ENCODE results near the gene BBS2.
"Not testable (repeated sequence)": the region's sequence is repeated elsewhere in the genome, so short reads cannot be mapped to it uniquely, and the experiment has no call there.

BBS2 gene

DNA sequence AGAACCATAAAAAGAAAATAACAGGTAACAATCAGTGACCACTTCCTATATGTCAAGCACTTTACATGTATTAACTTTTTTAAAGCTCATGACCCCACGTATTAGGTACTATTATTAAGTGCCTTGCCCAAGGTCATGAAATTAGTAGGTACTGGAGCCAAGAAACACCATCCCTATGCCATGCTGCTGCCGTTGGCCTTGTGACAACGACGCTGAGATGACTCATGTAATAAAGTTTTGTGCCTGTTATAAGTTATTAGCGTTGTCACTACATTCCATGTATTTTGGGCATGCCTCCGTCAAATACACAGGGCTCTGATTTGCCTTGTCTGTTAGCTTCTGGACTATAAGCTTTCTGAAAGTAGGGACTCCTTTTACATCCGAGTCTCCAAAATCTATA is 1.4 kb downstream of the BBS2 start:
- no peak for DNase-seq

DNA sequence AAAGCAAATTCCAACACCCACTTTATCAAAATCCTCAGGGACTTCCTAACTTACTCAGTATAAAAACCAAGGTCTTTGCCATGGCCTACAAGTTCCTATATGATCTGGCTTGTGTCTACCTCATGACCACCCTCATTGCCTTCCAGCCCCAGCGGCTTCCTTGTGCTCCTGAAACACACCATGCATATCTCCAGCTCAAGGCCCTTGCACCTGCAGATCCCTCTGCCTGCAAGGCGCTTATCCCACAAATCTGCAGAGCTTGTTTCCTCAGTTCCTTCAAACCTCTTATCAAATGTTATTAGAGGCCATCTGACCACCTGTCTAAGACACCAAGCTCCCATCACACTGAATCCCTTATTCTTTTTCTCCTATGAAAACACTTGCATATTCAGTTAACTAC is 2.6 kb downstream of the BBS2 start:
- no peak for DNase-seq

DNA sequence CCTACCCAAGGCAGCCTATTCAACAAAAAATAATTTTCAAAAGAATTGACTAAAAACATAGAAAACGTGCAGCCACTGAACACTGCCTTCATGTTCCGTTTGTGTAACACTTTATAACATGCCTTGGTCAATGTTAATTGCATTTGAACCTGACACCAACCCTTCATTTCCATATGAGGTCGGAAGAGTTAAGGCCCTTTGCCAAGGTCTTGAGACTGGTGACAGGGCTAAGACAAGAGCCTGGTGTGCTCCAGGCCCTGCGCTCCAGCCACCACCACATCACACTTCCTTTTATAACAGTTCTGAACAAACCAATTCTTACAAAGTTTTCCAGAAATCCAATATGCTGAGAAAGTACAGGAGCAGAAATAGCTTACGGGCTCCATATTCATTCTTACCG is 4.2 kb downstream of the BBS2 start:
- no peak for DNase-seq

DNA sequence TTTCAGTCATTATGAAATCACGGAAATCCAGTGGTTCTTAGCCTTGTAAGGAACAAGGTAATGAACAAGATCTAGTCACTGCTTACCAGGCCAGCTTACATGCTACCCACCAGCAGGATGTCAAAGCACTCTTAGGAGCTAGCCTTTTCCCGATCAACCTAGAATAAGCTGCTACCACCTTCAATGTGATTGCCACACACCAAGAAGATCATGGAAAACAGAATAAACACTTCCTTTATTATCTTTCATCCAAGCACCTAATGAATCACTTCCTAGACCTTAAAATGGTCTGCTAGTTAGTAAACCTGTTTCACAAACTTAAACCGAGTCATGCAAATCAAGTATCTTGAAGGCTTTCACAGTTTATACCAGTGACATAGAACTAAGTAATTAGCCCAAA is 5.0 kb downstream of the BBS2 start:
- DNase-seq = no peak

DNA sequence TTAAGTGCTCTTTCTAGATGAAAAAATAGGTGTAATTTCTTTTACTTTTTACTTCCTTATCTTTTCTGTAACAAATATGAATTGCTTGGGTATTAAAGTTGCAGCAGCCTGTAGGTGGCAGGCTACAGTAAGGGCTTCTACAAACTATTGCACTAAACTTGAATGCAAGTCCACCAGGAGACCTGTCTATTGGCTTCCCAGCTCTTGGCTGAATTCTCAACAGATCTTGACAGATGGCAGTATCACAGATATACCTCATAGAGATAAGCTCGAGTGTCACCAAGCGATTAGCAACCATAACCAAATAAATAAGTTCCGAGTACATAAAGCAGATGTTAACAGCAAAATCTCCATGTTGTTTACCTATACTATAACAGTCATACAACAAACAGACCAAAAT is 5.9 kb downstream of the BBS2 start:
- DNase-seq = no peak

DNA sequence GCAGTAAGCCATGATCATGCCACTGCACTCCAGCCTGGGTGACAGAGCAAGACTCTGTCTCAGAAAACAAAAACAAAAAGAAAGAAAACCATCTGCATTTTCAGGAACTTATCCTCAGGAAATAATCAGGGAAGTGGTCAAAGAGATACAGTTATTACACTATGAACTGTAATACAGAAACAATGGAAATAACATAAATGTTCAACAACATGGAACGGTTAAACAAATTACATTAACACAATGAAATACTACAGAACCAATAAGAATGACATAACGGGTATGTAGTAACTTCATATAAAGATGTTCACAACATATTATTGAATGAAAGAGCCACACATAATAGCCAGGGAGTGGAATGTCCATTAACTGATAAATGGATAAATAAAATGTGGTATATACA is 6.7 kb downstream of the BBS2 start:
- DNase-seq = no peak

DNA sequence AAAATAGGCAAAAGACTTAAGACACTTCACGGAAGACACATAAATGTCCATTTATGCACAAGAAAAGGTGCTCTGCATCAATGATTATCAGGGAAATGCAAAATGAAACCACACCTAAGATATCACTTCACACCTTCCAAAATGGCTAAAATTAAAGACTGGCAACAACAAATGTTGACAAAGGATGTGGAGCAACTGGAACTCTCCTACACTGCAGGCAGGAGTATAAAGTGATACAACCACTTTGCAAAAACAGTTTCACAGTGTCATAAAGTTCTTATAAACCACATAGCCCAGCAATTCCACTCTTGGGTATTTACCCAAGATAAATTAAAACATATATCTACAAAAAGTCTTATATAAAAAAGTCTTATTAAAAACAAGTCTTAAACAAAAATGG is 7.8 kb downstream of the BBS2 start:
- no peak for DNase-seq

DNA sequence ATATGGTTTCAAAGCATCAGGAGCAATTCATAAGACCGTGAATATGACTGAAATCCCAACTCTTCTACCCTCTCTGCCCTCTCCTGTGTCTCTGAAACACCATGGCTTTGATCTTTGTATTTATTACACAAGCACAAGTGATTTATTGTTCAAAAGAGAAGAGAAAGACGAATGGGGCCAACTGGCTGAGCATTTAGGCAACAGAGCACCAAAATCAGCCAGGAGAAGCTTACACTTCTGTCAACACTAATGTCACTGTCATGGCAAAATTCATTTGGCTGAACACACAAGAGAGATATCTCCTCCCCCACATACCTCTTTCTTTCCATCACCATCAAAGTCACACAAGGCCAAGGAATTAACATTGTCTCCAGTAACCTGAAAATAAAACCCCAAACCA is 9.3 kb downstream of the BBS2 start:
- DNase-seq = no peak

DNA sequence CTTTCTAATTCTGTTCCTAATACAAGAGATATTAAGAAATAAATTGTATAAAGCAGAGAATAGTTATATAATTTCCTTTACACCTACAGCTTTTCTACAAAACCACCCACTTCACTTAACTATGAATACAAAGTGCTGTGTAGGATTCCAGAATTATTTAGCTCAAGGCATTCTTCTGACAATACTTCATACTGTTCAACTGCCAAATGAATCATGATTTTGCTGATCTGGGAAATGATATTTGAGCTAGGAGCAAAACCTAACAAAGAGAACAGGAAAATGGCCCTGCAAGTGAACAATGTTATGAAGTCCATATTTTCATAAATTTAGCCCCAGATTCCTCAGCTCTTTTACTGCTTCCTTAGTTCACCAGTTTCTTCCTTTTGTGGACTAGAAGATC is 12.9 kb downstream of the BBS2 start:
- no peak for DNase-seq

DNA sequence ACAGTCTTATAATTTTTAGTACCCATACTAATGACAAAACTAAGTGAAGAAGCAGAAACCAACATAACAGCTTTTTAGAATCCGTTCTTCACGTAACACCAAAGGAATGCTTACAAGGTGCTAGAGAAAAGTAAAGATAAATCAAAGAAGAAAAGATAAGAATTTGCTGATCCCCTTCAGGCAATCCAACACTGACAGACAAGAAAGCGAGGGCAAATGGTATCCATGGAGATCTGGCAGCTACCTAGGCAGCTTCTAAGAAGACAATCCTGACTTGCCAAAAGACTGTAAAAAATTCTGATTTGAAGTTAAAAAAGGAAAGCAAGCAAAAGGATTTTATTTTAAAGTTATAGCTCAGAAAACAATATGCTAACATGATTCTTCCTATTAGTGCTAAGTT is 14.6 kb downstream of the BBS2 start:
- no peak for DNase-seq

DNA sequence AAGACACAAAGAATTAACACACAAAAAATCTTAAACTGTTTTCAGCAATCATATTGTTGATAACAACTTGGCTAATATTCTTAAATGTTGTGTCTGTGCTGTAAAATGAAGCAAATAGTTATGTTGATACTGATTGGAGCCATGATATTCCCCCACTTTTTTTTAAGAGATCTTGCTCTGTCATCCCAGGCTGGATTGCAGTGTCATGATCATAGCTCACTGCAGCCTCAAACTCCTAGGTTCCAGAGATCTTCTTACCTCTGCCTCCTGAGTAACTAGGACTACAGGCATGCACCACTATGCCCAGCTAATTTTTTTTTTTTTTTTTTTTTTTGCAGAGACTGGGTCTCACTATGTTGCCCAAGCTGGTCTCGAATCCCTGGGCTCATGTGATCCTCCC is 26.0 kb downstream of the BBS2 start:
- DNase-seq = no peak

DNA sequence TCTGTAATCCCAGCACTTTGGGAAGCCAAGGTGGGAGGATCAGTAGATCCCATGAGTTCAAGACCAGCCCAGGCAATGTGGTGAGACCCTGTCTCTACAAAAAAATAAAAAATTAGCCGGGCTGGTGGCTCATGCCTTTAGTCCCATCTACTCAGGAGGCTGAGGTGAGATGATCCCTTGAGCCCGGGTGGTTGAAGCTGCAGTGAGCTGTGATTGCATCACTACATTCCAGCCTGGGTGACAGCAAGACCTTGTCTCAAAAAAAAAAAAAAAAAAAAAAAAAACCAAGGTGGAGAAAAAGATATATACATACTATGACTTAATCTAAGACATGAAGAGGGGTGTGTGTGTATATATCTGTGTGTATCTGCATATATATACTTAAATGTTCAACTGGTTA is 26.7 kb downstream of the BBS2 start:
- DNase-seq = no peak

DNA sequence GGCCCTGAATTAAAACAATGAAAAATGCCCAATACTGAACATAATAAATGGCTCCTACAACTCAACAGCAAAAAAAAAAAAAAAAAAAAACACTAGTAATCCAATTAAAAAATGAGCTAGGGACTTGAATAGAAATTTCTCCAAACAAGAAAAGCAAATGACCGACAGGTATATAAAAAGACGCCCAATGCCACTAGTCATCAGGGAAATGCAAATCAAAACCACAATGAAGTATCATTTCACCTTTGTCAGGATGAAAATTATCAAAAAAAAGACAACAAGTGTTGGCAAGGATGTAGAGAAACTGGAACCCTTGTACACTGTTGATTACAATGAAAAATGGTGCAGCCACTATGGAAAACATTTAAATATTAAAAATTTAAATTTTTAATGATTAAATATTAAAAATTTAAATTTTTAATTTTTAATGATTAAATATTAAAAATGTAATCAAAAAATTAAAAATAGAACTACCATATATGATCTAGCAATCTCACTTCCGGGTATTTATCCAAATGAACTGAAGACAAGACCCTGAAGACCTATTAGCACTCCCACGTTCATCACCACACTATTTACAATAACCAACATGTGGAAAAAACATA is 28.1 kb downstream of the BBS2 start:
- DNase-seq = no peak

DNA sequence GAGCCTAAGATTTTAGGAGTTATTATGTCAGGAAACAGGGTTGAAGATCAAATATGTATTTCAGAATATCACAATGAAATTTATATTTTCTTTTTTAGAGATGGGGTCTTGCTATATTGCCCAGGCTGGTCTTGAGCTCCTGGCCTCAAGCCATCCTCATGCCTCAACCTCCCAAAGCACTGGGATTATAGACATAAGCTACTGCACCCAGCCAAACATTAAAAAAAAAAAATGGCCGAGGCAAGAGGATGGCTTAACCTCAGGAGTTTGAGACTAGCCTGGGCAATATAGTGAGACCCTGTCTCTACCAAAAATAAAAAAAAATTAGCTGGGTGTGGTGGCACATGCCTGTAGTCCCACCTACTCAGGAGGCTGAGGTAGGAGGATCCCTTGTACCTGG is 31.0 kb downstream of the BBS2 start:
- DNase-seq = not testable (repeated sequence)

DNA sequence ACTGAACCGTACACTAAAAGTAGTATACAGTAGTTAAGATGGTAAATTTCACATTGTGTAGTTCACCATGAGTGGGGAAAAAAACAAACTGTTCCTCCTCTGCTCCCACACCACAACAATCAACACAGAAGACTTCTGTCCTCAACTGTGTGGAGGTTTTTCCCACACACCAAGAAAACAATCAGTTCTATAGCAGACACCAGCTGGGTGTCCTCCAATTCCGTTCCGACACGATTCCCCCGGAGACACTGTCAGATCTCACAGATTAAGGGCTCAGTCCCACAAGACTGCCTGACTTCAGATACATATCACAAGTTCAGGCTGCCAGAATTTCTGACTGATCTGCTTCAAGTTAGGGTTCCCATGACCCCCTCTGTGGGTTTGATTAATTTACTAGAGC is 31.8 kb downstream of the BBS2 start:
- no peak for DNase-seq

DNA sequence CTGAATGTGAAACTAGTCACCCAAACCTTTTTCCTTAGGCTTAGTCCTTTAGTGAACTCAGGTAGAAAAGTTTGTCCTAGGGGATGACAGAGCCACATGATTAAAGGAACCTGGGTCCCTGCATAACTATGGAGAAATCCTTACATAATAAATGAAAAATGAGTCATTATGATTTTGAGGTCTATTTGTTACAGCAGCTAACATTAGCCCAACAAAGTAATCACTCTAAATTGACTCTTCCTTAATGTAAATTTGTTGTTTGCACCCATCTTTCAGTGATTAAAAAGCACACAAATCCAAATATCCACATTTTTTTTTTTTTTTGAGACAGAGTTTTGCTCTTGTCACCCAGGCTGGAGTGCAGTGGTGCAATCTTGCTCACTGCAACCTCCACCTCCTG is 36.4 kb downstream of the BBS2 start:
- DNase-seq = no peak

DNA sequence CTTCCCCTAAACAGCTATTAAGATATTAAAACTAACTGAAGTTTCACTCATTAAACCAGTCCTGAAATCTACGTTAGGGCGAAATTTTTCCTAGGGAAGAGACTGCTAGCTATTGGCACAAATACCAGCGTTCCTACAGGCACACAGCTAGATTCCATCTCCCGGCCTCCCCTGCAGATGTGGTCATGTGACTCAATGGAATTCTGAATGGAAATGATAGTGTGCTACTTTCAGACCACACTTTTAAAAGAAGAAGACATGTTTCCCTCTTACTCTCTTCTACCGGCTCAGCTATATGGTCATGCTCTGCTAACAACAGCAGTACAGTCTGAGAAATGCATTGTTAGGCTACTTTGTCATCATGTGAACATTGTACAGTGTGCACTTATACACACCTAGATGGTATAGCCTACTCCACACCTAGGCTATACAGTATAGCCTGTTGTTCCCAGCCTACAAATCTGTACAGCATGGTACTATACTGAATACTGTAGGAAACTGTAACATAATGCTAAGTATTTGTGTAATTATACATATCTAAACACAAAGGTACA is 37.1 kb downstream of the BBS2 start:
- DNase-seq = no peak

DNA sequence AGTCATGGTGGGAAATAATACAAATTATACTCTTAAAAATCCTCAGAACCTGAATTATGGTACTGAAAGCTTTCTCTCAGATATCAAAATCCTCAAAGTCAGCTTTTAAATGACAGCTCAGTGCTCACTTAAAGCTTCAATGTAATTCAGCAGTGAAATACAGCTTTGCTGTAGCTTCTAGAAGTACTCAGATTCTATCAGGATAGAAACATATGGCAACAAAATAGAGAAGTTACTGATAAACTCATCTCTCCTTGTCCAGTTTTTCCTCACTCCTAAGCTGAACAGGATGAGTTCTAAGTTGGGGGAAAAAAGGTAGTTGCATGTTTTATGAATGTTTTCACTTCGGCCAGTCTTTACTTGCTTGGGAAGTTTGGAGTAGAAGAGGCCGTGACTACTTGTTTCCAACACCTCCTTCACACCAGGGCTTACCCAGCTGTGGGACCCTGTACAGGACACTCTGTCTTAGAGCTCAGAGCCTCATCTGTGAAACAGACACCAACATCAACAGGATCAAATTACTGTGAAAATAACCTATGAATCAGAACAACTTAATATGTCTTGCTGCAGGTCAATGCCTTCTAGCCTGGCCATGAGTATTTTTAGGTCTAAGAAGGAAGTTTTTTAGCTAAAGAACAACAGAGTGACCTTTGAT is 38.2 kb downstream of the BBS2 start:
- no peak for DNase-seq

DNA sequence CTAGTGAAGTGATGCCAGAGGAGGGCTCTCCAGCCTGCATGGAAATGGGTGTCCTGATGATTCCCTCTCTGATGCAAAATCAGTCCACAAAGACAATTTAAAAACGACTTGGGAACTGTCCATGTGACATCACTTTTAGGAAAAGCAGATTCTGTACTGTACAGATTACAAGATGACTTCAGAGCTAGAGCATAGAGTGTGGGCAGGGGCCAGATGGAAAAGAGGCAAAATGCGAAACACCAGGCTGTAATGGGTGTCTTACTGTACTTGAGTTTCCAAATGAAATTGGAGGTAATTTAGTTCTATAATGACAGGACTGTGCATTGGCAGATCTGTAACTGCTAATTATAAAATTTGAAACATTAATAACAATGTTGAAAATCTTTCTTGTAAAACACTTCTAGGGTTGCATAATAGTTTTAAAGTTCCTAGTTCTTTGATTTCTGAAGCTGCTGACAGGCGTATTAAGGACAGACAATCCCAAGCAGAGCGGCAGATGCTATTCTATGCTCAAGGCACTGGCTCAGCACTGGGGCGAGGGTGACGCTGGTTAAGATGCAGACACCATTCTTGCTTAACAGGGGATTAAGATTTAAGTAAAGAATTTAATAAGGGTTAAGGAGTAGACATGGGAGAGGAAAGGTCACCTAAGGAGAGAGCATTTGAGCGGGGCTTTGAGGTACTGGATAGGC is 38.9 kb downstream of the BBS2 start:
- no peak for DNase-seq

DNA sequence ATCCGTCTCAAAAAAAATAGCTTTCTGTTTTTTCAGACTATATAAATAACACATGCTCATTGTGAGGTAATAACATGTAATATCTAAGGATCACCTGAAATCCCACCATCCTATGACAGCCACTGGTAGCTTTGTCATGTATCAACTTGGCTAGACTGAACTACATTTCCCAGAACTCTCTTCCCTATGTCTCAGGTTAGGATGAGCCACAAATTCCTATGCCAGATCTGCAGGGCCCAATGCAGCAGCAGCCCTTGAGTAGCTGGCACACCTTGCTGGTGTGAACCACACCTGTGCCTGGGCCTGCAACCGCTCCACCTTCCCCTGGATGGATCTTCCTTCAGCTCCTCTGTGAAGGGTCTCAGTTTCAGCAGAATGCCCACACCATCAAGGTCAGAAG is 40.4 kb downstream of the BBS2 start:
- DNase-seq = no peak

DNA sequence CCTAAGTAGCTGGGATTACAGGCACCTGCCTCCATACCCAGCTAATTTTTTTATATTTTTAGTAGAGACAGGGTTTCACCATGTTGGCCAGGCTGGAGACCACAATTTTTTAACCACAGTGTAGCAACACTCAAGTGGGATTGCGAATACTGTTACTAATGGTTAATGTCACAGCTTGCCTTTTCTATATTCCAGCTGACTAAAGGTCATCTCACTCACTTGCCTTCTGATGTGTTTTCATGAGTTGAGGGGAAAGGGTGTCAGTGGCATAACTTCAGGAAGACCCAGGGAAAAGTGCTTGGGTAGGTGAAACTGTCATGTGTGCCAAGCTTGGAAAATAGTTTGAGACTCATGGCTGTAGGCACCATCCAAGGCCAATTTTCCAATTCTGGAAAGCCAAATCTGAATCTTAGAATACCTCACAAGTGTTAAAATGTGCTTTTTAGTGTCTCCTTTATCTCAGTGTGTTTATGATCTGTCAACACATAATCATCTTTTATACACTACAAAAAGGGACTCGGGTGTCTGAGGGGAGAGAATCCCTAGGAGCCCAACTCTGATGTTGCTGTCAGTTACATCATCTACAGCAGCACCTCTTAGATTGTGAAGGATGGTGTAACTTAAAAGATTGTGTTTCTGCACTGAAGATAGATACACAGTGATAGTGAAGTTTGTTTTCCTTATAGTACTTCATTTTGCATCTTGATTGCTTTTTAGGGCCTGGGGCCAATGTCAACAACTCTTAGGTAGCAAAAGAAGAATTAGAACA is 41.4 kb downstream of the BBS2 start:
- DNase-seq = peak; percentile 12

DNA sequence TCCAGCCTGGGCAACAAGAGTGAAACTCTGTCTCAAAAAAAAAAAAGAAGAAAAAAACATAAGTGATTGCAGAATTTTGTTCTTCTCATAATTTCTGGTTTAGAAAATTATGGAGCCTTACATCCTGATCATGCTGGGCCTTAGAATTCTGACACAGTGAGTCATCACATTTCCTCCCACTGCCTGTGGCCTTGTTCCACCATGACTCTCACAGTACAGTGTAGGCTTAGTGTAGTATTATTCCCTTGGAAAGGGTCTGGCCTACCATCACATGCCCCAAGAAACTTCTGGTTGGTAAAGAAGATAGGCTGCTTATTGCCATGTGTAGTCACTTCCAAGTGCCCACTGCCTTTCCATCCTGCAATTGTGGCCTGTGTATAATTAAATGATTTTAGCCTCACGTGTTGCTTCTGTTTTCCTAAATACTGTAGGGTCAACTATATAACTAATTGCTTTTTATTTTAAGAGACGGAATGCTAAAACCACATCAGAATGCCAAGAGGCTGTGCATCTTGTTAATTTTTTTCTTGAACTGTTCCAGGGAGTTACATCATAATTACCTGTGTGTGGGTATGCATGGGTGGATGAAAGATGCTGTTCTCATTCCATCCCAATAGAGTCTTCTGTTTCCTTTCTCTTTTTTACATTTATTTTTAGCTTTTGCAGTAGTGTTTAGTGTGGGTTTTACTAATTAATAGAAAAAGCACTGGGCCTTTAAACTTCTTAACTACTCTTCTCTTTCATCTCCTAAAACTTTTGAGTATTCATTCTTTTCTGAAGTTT is 42.5 kb downstream of the BBS2 start:
- no peak for DNase-seq

DNA sequence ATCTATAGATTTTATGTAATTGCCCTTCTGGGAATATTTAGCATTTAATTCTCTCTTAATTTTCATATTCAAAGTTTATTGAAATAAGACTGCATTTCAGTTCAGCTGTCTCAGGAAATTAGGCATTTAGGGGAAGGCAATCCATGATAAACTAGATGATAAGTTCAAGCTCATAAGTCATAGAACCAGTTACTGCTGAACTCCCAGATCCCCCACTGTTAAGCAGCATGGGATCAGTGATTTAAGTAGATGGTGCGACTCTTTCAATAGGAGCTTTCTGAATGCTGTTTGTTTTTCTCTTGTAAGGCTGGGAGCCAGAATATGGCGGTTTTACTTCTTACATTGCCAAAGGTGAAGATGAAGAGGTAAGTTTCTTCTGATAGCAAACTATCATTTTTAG is 44.6 kb downstream of the BBS2 start:
- DNase-seq = no peak

All from NK-92 treated with Interleukin-12 subunit alpha and Interleukin-12 subunit beta, amount 100 ng/mL, for 24 hours (cell line).